ENCODE results near the gene LGALS3BP.
A peak's percentile ranks its signal among the peaks of the same experiment; 100 is the strongest.

DNA sequence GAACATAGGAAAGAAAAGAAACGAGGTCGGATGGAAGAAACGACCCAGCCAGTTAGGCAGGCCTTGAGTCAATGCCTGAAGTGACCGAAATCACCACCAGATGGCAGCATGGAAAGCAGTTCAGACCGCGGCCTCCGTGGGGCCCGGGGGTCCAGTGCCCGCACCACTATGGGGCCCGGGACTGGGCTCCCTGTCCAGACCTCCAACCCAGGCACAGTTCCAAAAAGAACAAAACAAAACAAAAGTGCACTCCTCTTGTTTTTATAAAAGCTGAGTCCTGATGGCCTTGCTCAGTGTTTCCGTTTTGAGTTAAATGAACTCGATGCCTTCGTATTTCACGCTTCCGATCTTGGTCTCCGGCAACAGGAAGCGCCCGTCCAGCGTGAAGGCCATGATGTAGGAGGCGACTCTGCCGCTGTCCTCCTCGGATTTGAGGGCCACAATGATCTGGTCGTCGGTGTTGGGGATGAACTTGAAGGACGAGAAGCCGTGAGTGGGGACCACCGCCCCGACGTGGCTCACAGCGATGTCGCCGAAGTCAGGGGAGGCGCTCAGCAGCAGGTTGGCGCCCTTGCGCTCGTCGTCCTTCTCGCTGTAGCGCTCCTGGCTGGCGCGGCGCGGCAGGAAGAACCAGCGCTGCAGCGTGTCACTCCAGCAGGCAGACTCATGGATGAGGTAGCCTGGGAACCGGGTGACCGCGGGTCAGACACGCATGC is 13.7 kb upstream of the LGALS3BP start:
- TF ChIP-seq, protein P1, sequence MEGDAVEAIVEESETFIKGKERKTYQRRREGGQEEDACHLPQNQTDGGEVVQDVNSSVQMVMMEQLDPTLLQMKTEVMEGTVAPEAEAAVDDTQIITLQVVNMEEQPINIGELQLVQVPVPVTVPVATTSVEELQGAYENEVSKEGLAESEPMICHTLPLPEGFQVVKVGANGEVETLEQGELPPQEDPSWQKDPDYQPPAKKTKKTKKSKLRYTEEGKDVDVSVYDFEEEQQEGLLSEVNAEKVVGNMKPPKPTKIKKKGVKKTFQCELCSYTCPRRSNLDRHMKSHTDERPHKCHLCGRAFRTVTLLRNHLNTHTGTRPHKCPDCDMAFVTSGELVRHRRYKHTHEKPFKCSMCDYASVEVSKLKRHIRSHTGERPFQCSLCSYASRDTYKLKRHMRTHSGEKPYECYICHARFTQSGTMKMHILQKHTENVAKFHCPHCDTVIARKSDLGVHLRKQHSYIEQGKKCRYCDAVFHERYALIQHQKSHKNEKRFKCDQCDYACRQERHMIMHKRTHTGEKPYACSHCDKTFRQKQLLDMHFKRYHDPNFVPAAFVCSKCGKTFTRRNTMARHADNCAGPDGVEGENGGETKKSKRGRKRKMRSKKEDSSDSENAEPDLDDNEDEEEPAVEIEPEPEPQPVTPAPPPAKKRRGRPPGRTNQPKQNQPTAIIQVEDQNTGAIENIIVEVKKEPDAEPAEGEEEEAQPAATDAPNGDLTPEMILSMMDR (conservative IDR thresholded peaks at IDR 0.05) = peak; percentile 78
- TF ChIP-seq EZH2 (IDR thresholded peaks at IDR 0.05; ENCODE audit: low read depth) = no peak

Measured in PC-9 (cell line).